ENCODE results near the gene CLVS2. TPM values are rescaled to one million over a fixed set of nuclear protein-coding genes. Genes with fewer than 3 reads are reported as not detected.

CLVS2 gene
- total RNA-seq, 2 donors from 2014 or later = not detected

GRCh38 chr6:123117145-123117908, 121.3 kb downstream of the CLVS2 start:
- no peaks in the 10 kb centered on the region for H3K9me3 ChIP-seq (ENCODE audit: control insufficient read depth, low read length, poor library complexity, severe bottlenecking)
- H3K4me3 Mint-ChIP-seq = no peak overlapping the region
- H3K27me3 Mint-ChIP-seq = no peaks in the 10 kb centered on the region
- DNase-seq = no peak
- no peak overlapping the region for H3K27ac Mint-ChIP-seq
- H3K4me1 Mint-ChIP-seq = no peaks in the 10 kb centered on the region
- no peak for ATAC-seq
- H3K36me3 Mint-ChIP-seq (ENCODE audit: low read depth) = no peaks in the 10 kb centered on the region

- Mint-ChIP-seq H3K4me1 (no peaks in the 10 kb centered on the region), H3K27ac (no peak overlapping the region), H3K27me3 (no peaks in the 10 kb centered on the region), H3K4me3 (no peak overlapping the region), H3K36me3 (ENCODE audit: low read depth) (no peaks in the 10 kb centered on the region)
- no peaks in the 10 kb centered on the region for H3K9me3 ChIP-seq (ENCODE audit: control insufficient read depth, low read length, poor library complexity, severe bottlenecking)
- DNase-seq (no peak), ATAC-seq (no peak)
Measured at GRCh38 chr6:123118811-123119210, 122.8 kb downstream of the CLVS2 start.

Other genes with a start within 250 kb of the CLVS2 start
- gene FABP7, start 216.5 kb upstream of the CLVS2 start, total RNA-seq = not detected
- gene SMPDL3A, start 207.0 kb upstream of the CLVS2 start, total RNA-seq = under 1 TPM in 1 of 2 donors, not detected in 1; 0.15 TPM

All from T-helper 17 cell (primary cell).